Left colon (tissue), 2 donors: ENCODE data around the gene BCL7C. TPM values are rescaled to one million over a fixed set of nuclear protein-coding genes. Genes with fewer than 3 reads are reported as not detected.
"Not testable (repeated sequence)": the region's sequence is repeated elsewhere in the genome, so short reads cannot be mapped to it uniquely, and the experiment has no call there.

Source experiments
- ATAC-seq: fragments of 200-7000 bp; cut with Tn5 transposase; one replicate; pipeline ENCODE4 v1.9.1; 2020; ENCODE audit warnings: mild to moderate bottlenecking, moderate library complexity
- DNase-seq, 2 donors: peaks; one replicate each; pipeline ENCODE4 v3.0.0-alpha.2; 2020
- intact Hi-C, 2 donors: fragments of 100-400 bp; cut with DNase I in 1 of 2; cut with micrococcal nuclease in 1 of 2; formaldehyde crosslinking; loops; one replicate each; pipeline versions ENCODE4 v1.11.2 to v1.14.0; 2022; cut with DNase I, micrococcal nuclease
- total RNA-seq, 2 donors: library from RNA; stranded (reverse); fragmentation: NEBNext Ultra II Directional; extraction: Animal tissue kit (Norgen Biotek cat#: 25700); gene quantifications; one replicate each; pipeline ENCODE4 v1.2.1, GENCODE V29; 2021
- donor health status: DM: no; HTN: no; CAD: no.
- donor health status: DM: yes; HTN: yes; CAD: no.

Gene BCL7C
- total RNA-seq, 2 donors from 2014 or later = 22.3 to 23.5 TPM

DNA sequence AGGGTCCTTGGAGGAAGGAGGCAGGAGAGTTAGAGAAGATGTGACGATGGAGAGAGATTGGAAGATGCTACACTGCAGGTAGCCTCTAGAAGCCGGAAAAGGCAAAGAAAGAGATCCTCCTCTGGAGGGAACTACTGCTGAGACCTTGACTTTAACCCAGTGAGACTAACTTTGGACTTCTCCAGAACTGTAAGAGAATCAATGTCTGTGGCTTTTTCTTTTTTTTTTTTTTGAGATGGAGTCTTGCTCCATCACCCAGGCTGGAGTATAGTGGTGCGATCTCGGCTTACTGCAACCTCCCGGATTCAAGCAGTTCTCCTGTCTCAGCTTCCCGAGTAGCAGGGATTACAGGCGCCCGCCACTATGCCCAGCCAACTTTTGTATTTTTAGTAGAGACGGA lies 8.7 kb downstream of the BCL7C start:
- intact Hi-C loops = no loop called here
- DNase-seq (no peak), ATAC-seq (no peak)

DNA sequence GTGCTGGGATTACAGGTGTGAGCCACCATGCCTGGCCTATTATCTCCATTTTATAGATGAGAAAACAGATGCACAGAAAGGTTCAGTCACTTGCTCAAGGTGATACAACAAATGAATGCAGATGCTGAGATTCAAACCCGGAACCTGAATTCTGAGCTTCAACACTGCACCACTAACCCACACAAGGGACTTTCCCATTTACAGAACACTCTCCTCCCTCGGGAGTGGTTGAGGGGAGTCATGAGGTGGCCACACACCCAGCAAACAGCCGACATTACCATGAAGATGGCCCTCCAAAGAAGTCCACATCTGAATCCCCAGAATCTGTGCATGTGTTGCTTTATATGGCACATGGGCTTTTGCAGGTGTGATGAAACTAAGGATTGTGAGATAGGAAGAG lies 9.1 kb downstream of the BCL7C start:
- intact Hi-C loops = no loop called here
- ATAC-seq (no peak), DNase-seq (no peak)

DNA sequence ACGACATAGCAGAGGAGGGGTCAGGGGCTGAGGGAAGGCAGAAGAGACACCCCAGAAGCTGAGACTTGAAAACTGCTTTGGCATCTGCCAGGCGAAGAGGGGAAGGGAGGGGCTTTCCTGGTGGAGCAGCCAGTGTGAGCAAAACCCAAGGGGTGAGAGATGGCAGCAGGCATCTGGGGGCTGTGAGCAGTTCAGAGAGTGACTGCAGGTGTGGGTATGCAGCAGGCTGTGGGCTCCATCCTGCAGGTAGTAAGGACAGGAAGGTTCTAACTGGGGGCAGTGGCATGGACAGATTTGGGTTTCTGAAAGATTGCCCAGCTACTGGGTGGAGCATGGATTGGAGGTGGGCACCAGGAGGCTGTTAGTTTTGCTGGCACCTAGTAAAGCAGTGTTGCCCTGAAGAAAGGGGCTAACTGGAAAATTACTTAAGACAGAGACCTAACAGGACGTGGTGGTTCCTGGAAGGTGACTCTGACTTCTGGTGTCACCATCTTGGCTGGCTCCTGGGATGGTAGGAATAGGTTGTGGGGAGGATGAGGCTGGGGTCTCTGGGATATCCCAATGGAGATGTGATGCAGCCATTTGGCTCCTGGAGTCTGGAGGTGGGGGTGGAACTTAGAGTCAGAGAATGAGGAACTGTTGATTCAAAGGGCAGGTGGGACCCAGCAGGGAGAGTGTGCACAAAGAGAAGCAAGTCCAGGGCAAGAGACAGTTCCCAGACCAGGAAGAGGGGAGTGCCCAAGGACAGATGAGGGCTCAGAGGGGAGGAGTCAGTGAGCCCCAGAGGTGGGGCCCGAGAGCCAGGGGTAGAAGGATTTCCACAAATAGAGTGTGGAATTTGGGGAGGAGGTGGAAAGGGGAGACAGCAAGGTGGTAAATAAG lies 11.2 kb downstream of the BCL7C start:
- ATAC-seq (peak; percentile 73), DNase-seq (peak in 1 of 2 donors; percentile 33)
- intact Hi-C loops = no loop called here

DNA sequence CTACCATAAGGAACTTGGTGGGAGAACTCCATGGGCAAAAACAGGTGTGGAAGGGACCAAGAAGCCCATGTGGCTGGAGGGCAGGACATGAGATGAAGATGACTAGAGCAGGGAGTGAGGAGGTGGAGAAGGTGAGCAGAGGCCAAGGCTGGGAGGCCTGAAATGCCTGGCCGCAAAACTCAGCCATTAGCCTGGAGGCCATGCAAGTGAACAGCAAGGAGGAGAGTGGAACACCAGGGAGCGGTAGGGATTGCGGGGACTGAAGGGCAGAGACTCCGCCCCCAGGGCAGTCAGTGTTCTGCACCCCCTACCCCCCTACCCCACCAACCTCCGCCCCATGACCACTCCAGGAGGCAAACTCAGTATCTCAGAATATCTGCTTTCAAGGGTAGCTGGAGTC lies 17.0 kb downstream of the BCL7C start:
- DNase-seq = peak in 1 of 2 donors; percentile 11
- intact Hi-C loops = no loop called here
- no peak for ATAC-seq

DNA sequence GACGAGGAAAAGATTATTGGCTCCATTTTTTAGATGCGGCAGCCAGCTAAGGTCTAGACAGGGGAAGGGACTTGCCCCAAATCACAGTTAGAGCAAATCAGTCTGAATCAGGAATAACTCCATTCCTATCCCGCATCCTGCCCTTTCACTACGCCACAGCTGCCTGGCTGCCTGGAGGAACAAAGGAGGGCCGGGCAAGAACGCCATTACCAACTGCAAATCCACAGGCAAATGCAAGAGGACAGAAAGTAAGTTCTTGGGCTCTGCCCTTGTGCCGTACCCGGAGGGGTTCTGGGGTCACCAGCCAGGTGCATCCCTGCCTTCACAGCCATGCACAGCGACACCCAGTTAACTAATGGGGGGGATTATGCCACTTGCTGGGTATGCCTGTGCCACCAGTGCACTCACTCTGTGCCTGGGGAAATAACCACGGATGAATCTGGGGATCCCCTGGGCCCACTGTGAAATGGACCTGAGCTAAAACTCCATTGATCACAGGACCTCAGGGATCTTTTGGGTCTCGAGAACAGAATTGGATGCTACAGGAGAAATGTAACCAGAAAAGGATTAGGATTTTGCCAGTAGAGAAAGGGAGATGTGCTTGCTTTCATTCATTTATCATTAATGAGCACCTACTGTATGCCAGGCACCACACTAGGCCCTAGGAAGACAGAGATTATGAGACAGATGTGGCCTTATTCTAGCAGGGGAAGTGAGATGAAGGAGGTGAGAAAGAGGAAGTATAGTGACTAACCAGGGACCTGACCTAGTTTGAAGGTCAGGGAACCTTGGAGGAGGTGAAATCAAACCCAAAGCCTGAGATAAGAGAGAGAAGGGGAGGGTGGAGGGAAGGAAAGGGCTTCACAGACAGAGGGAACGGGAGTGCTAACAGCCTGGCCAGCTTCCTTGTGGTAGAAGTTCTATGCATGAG lies 17.7 kb downstream of the BCL7C start:
- peak; percentile 38 for ATAC-seq
- intact Hi-C loops = no loop called here

DNA sequence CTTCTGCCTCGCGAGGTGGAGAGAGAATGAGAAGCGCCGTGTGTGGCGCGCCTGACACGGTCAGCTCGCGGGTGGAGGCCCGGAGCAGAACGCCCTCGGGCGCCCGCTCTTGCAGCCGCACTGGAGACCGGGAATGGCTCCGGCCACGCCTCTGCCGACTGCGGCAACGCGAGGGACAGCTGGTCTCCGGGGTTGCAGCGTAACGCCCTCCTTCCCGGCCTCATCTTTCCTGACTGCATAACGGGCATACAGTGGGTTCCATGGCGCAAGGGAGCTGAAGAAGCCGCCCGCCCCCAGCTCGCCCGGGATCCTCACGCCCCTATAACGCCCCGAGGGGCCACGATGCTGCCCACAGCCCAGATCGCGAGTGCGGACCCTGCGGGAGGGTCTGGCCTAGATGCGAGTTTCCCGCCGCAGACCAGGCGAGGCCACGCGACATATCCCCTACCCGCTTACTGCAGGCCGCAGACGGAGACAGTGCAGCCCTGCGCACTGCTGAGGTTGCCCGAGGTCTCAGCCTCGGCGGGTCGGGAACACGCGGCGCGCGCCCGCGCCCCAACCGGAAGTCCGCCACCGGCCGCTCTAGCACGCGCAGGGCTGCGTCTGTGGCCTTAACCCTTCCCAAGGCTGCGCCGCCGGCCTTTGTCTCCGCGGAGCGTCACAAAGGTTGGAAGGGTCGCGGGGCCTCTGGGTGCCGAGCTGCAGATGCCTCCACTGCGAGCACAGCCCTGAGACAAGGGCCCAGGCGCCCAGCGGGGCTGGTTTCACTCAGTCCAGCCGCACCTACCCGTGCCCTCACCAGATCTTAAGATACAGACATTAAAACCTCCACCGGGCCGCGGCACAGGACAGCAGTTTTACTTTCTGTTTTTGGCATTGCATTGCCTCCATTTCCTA lies 18.8 kb downstream of the BCL7C start:
- intact Hi-C loops = no loop called here
- ATAC-seq (peak; percentile 92), DNase-seq (peak; percentile 91 to 95)

More for the DNA sequence above, 17.7 kb downstream of the BCL7C start:
- DNase-seq = peak in 1 of 2 donors; percentile 47

DNA sequence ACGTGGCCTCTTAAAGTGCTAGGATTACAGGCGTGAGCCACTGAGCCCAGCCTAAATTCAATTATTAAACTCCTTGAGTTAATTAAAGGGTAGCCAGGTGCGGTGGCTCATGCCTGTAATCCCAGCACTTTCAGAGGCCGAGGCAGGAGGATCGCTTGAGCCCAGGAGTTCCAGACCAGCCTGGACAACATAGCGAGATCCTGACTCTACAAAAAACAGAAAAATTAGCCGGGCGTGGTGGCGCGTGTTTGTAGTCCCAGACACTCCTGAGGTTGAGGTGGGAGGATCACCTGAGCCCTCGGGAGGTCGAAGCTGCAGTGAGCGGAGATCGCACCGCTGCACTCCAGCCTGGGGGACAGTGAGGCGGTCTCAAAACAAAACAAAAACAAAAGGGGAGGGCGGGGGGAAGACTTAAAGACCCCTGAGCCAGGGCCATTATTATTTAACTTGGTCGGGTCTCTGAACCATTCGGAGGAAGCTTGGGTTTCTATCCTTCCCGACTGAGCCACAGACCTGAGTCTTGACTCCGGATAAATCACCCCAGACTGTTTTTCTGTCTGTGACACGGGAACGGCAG lies 19.5 kb downstream of the BCL7C start:
- ATAC-seq (no peak), DNase-seq (peak in 1 of 2 donors; percentile 32)
- intact Hi-C loops = no loop called here

DNA sequence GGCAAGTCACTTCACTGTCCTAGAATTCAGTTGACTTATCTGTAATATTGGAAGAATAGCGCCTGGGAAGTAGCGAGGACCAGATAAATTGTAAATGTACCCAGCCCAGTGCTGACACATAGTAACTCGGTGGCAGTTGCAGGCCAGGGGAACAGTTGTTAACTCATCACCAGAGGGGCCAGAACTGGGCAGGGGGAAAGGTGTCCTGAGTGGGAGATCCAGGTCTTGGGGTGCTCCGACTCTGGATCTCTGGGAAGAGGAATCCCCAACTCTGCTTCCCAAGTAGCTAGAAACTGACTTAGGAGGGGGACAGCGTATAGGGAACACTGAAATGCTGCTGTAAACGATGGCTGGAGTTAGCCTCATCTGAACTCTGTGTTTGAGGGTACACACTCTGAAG lies 23.0 kb downstream of the BCL7C start:
- ATAC-seq (no peak), DNase-seq (no peak)
- intact Hi-C loops = no loop called here

DNA sequence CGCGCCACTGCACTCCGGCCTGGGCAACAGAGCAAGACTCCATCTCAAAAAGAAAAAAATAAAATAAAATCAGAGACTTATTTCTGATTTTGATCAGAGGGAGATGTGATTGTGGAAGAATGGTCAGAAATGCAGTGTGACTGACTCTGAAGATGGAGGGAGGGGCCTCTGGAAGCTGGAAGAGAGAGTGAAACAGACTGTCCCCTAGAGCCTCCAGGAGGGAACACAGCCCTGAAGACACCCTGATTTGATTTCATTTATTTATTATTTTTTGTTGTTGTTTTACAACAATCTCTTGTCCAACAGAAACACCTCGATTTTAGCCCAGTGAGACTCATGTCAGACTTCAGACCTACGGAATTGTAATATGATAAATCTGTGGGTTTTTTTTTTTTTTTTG lies 26.1 kb downstream of the BCL7C start:
- DNase-seq (no peak), ATAC-seq (peak; percentile 66)
- intact Hi-C loops = no loop called here

DNA sequence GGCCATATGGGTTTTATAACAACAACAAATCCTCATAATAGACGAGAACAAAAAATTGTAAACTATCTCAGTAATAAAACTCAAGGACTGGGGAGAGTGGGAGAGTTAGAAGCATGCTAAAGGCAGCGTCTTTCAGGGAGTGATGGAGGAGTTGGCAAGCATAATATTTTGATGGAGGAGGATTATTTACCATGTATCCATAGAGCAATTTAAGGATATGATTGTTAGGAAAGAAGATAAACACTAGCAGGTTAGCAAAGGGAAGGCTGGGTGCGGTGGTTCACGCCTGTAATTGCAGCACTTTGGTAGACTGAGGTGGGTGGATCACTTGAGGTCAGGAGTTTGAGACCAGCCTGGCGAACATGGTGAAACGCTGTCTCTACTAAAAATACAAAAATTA lies 27.8 kb downstream of the BCL7C start:
- ATAC-seq (peak; percentile 44), DNase-seq (no peak)
- intact Hi-C loops = no loop called here

DNA sequence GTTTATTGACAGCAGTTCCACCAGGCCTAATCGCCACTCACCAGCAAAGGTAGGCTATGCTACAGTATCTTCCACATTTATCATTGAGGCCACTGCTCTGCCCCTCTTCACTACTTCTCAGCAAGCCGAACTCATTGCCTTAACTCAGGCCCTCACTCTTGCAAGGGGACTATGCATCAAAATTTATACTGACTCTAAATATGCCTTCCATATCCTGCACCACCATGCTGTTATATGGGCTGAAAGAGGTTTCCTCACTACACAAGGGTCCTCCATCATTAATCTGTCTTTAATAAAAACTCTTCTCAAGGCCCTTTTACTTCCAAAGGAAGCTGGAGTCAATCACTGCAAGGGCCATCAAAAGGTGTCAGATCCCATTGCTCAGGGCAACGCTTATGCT lies 30.7 kb downstream of the BCL7C start:
- ATAC-seq, DNase-seq, intact Hi-C loops: not testable (repeated sequence)

DNA sequence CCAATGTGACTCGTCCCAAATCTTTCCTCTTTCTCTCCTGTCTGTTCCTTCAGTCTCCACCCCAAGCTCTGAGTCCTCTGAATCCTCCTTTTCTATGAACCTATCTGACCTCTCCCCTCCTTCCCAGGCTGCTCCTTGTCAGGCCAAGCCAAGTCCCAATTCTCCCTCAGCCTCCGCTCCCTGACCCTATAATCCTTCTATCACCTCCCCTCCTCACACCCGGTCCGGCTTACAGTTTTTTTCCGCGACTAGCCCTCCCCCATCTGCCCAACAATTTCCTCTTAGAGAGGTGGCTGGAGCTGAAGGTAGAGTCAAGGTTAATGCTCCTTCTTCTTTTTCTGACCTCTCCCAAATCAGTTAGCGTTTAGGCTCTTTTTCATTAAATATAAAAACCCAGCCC lies 33.1 kb downstream of the BCL7C start:
- intact Hi-C loops, ATAC-seq, DNase-seq: not testable (repeated sequence)

DNA sequence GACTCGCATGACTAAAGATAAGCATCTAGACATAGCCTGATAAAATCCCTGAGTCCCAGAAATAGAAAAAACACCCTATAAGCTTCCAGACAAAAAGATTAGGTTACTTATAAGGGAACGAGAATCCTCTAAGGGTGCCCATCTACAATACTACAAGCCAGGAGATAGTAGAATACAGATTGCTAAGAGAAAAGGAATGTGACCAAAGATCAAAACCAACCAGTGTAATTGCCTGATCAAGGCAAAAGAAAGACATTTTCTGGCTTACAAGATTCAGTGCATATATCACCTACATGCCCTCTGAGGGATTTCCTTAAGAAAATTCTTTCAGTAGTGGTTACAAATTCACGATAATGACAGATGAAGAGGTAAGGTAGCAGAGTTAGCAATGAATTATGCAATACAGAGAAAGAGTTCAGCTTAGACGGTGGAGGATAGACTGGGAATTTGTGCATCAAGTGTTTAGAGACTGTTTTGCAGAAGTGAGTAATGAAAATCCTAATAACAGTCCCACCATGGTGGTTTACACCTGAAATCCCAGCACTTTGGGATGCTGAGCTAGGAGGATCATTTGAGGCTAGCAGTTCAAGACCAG lies 35.0 kb downstream of the BCL7C start:
- DNase-seq = no peak
- no peak for ATAC-seq
- intact Hi-C loops = no loop called here

DNA sequence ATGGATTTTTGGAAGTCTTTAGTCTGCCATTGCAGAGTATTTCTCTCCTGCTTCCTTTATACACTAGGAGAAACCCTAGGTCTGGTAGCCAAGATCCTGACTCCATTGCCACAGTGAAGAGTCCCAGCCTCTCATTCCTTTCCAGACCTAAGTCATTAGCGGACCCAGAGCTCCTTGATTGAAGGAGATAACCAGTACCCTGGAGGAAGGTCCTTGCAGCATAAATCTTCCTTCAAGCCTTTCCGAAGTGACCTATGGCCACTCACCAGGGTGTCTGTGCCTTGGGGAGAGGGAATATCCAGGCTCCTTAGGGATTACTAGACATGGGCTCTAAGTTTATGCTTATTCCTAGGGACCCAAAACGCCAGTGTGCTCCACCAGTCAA lies 35.8 kb downstream of the BCL7C start:
- no peak for DNase-seq
- ATAC-seq = no peak
- intact Hi-C loops = no loop called here

DNA sequence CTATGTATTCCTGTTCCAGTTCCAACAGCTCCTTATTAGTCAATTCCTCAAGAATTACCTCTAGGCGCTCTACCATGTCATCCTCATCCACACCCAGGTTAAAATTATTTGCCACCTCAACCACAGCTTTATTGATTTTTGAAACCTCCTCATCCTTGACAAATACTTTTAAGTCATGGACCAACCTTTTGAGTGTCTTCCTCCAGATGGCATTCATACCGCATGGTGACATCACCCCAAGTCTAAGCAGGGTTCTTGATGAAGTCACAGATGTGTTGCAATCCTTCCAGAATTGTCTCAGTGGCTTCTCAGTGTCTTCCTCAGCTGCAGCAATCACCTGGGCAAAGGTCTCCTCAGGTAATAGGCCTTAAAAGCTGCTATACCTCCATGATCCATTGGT lies 40.1 kb downstream of the BCL7C start:
- ATAC-seq (no peak), DNase-seq (no peak)
- intact Hi-C loops = no loop called here

DNA sequence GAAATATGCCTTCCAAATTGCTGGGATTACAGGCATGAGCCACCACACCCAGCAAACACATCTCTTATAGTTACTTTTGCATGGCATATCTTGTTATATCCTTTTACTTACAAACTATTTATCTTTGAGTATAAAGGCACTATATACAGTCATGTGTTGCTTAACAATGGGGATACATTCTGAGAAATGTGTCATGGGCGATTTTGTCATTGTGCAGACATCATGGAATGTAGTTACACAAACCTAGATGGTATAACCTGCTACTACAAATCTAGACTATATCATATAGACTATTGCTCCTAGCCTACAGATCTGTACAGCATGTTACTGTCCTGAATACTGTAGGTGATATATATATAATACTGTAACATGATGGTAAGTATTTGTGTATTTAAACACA lies 43.6 kb downstream of the BCL7C start:
- DNase-seq (no peak), ATAC-seq (no peak)
- intact Hi-C loops = no loop called here

DNA sequence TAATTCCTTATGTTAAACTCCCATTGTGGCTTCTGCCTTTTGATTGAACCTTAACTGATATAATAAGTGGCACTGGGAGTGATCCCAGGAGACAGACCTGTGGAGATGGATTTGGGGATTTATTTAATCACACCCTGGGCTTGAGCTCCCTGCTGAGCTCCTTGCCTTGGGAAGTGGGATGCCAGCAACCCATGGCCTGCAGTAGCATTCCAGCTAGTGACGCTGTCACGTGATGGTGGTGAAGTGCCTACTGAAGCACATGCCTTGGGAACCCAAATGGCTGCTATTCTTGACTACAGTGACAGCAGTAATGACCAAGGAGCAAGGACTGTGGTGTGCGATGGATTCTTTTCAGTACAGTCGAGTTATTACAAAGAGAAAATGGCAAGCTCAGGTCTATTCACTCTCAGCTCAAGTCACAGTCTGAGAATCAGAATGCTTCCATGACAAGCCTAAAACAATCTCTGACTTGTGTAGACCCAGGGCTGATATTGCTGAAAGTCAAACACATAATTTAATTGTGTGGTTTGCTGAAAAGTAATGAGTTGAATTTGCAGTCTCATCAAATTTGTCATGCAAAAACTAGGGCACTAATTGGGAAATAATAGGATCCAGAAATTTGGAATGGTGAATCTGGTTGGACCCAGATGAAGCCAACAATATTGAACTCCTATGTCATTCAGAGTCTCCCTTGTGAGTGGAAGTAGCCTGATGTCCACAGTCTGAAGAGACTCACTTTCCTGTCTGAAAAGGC lies 47.1 kb downstream of the BCL7C start:
- no peak for ATAC-seq
- intact Hi-C loops = loop anchor here (5.0 to 10.0 kb wide), 2 partner anchors 55 to 68 kb away; no protein-coding TSS in a partner anchor
- DNase-seq = no peak
